Keratinocyte (primary cell): Measurements from ENCODE around the gene SLX4IP. TPM values are rescaled to one million over a fixed set of nuclear protein-coding genes. Genes with fewer than 3 reads are reported as not detected.

Experiments used
- DNase-seq: peaks from one replicate; pipeline ENCODE4 v3.0.0-alpha.2; 2011; ENCODE audit warnings: low read depth, missing footprints, low spot score
- FAIRE-seq: peaks from 2 replicates; lab custom pipeline; 2011; peaks lifted over from hg19 to GRCh38; lab: Jason Lieb, UNC
- H2AFZ ChIP-seq: 2 replicates; pipeline ENCODE4 v1.6.0; 2012; ENCODE audit warnings: low read length, control low read depth, inconsistent platforms; ENCODE audit not compliant: control insufficient read depth
- H3K27ac ChIP-seq: 2 replicates; pipeline ENCODE4 v1.5.1; 2011; ENCODE audit warnings: low read length; ENCODE audit not compliant: control insufficient read depth, insufficient read depth
- H3K27me3 ChIP-seq: 3 replicates; pipeline ENCODE4 v1.6.0; 2011; ENCODE audit warnings: low read length; ENCODE audit not compliant: control insufficient read depth, insufficient read depth; ENCODE audit errors: extremely low read depth
- H3K36me3 ChIP-seq, 2 experiments: 2 replicates in 1 of 2; 3 replicates in 1 of 2; pipeline ENCODE4 v1.5.1; 2011; ENCODE audit warnings: low read length in 2 of 2, mild to moderate bottlenecking in 1 of 2; ENCODE audit not compliant: control insufficient read depth in 2 of 2, insufficient read depth in 2 of 2; ENCODE audit errors: extremely low read depth in 1 of 2
- H3K4me1 ChIP-seq: 3 replicates; pipeline ENCODE4 v1.5.1; 2011; ENCODE audit warnings: low read length; ENCODE audit not compliant: control insufficient read depth, insufficient read depth; ENCODE audit errors: extremely low read depth
- H3K4me2 ChIP-seq: 3 replicates; pipeline ENCODE4 v1.6.0; 2011; ENCODE audit warnings: low read depth, low read length; ENCODE audit not compliant: control insufficient read depth, insufficient read depth; ENCODE audit errors: extremely low read depth
- H3K4me3 ChIP-seq, 3 experiments: fragments of 200-600 bp in 1 of 3; sonication (generic) in 1 of 3; 2 replicates in 2 of 3; 3 replicates in 1 of 3; pipeline ENCODE4 v1.5.1; 2011 to 2016; ENCODE audit warnings: low read length in 3 of 3, mild to moderate bottlenecking in 3 of 3, control low read depth in 2 of 3, inconsistent platforms in 1 of 3, low read depth in 1 of 3, mixed read lengths in 1 of 3, mixed run types in 1 of 3, moderate library complexity in 1 of 3; ENCODE audit not compliant: control insufficient read depth in 2 of 3, insufficient read depth in 2 of 3; ENCODE audit errors: extremely low read depth in 1 of 3
- H3K79me2 ChIP-seq: 2 replicates; pipeline ENCODE4 v1.6.0; 2012; ENCODE audit warnings: low read length; ENCODE audit not compliant: control insufficient read depth, insufficient read depth
- H3K9ac ChIP-seq: 3 replicates; pipeline ENCODE4 v1.6.0; 2011; ENCODE audit warnings: low read length; ENCODE audit not compliant: control insufficient read depth, insufficient read depth; ENCODE audit errors: extremely low read depth
- H3K9me1 ChIP-seq: 3 replicates; pipeline ENCODE4 v1.6.0; 2011; ENCODE audit warnings: low read length; ENCODE audit not compliant: control insufficient read depth, insufficient read depth; ENCODE audit errors: extremely low read depth
- H3K9me3 ChIP-seq: 2 replicates; pipeline ENCODE4 v1.5.1; 2012; ENCODE audit warnings: low read depth, low read length; ENCODE audit not compliant: control insufficient read depth
- H4K20me1 ChIP-seq: 3 replicates; pipeline ENCODE4 v1.6.0; 2011; ENCODE audit warnings: low read length; ENCODE audit not compliant: control insufficient read depth, insufficient read depth; ENCODE audit errors: extremely low read depth
- EZH2 ChIP-seq: IDR thresholded peaks from one replicate; pipeline ENCODE4 v1.6.1; 2012; ENCODE audit warnings: inconsistent platforms, mild to moderate bottlenecking, low read length, moderate library complexity
- dilution Hi-C: fragments of 300-500 bp; cut with MboI; formaldehyde crosslinking; loops from one replicate; pipeline ENCODE4 v1.7.0; 2020; ENCODE audit warnings: low sequenced_read_pairs; ENCODE audit not compliant: extremely low pct_ligation_motif_present
- polyA plus RNA-seq, 5 experiments: library from polyadenylated mRNA; depleted of rRNA in 3 of 5; stranded (reverse) in 3 of 5; stranded (forward) in 1 of 5; unstranded in 1 of 5; fragments of >200 nt; gene quantifications; 1 replicate in 1 of 5; 2 replicates in 3 of 5; 3 replicates in 1 of 5; pipeline versions ENCODE4 v1.2.1 to v1.2.3, GENCODE V29; 2011 to 2012; ENCODE audit warnings: missing spikeins in 2 of 5, low read depth in 1 of 5, low replicate concordance in 1 of 5
- TF ChIP-seq, protein P1 (sequence below), 3 experiments: IDR thresholded peaks in 1 of 3; conservative IDR thresholded peaks in 1 of 3; optimal IDR thresholded peaks in 1 of 3; 2 replicates in 2 of 3; 3 replicates in 1 of 3; pipeline versions ENCODE3 to v1.5.1; 2011; ENCODE audit warnings: low read length in 3 of 3, mild to moderate bottlenecking in 3 of 3, moderate library complexity in 2 of 3, control low read depth in 1 of 3, inconsistent platforms in 1 of 3; ENCODE audit not compliant: insufficient read depth in 2 of 3; ENCODE audit errors: extremely low read depth in 1 of 3

The SLX4IP gene
- polyA plus RNA-seq, 1 donor (not counting 4 experiments of a cell fraction or from before 2014, with no cell fraction given): 3.0 TPM

- DNase-seq: no peak
- Histone ChIP-seq H3K9me3 (no peaks in the 10 kb centered on the region), H3K4me3 (no peak overlapping the region), H3K9ac (peak overlapping the region; percentile 55), H3K27me3 (no peaks in the 10 kb centered on the region), H4K20me1 (peaks cover 5% of the 10 kb centered on the region), H2AFZ (no peak overlapping the region), H3K4me2 (peak overlapping the region; percentile 61), H3K27ac (peak overlapping the region; percentile 83), H3K4me1 (peaks cover 69% of the 10 kb centered on the region), H3K79me2 (peaks cover 2% of the 10 kb centered on the region), H3K36me3 (peaks cover 2 to 16% of the 10 kb centered on the region in 2 experiments), H3K9me1 (peaks cover 7% of the 10 kb centered on the region)
- no peak for FAIRE-seq
- no peak for TF ChIP-seq EZH2
- TF ChIP-seq, protein P1, sequence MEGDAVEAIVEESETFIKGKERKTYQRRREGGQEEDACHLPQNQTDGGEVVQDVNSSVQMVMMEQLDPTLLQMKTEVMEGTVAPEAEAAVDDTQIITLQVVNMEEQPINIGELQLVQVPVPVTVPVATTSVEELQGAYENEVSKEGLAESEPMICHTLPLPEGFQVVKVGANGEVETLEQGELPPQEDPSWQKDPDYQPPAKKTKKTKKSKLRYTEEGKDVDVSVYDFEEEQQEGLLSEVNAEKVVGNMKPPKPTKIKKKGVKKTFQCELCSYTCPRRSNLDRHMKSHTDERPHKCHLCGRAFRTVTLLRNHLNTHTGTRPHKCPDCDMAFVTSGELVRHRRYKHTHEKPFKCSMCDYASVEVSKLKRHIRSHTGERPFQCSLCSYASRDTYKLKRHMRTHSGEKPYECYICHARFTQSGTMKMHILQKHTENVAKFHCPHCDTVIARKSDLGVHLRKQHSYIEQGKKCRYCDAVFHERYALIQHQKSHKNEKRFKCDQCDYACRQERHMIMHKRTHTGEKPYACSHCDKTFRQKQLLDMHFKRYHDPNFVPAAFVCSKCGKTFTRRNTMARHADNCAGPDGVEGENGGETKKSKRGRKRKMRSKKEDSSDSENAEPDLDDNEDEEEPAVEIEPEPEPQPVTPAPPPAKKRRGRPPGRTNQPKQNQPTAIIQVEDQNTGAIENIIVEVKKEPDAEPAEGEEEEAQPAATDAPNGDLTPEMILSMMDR (optimal IDR thresholded peaks at IDR 0.05 in 1 of 3, IDR thresholded peaks at IDR 0.05 in 1 of 3, conservative IDR thresholded peaks at IDR 0.05 in 1 of 3; ENCODE audit: extremely low read depth in 1 of 3, insufficient read depth in 2 of 3, low read length in 3 of 3): no peak
- dilution Hi-C loops: no loop called here
Observed at GRCh38 chr20:10634211-10634610, 199.1 kb downstream of the SLX4IP start.

- FAIRE-seq (peak; percentile 48), DNase-seq (no peak)
- Histone ChIP-seq H3K9me3 (no peaks in the 10 kb centered on the region), H3K9me1 (peaks cover 7% of the 10 kb centered on the region), H2AFZ (no peak overlapping the region), H3K4me1 (peaks cover 75% of the 10 kb centered on the region), H3K4me2 (peak overlapping the region; percentile 61), H3K36me3 (peaks cover 9 to 22% of the 10 kb centered on the region in 2 experiments), H4K20me1 (peaks cover 8% of the 10 kb centered on the region), H3K4me3 (no peak overlapping the region), H3K27me3 (no peaks in the 10 kb centered on the region), H3K79me2 (peaks cover 8% of the 10 kb centered on the region), H3K27ac (peak overlapping the region; percentile 83), H3K9ac (peak overlapping the region; percentile 55)
- TF ChIP-seq, protein P1 (optimal IDR thresholded peaks at IDR 0.05 in 1 of 3, IDR thresholded peaks at IDR 0.05 in 1 of 3, conservative IDR thresholded peaks at IDR 0.05 in 1 of 3; ENCODE audit: extremely low read depth in 1 of 3, insufficient read depth in 2 of 3, low read length in 3 of 3): no peak
- TF ChIP-seq EZH2: no peak
- dilution Hi-C loops: no loop called here
Observed at GRCh38 chr20:10634683-10635411, 199.7 kb downstream of the SLX4IP start.
